Esophagus muscularis mucosa (tissue), 4 donors: ENCODE results near the gene DTD1. TPM values are rescaled to one million over a fixed set of nuclear protein-coding genes. Genes with fewer than 3 reads are reported as not detected.

Source experiments
- DNase-seq: peaks from one replicate; pipeline ENCODE4 v3.0.0-alpha.2; 2017; ENCODE audit errors: extremely low spot score
- H3K27ac ChIP-seq, 4 donors: fragments of 200-600 bp; sonication (generic); replicated peaks in 1 of 4; 1 replicate in 3 of 4; 2 replicates in 1 of 4; pipeline ENCODE4 v1.5.1; 2016 to 2019; ENCODE audit warnings: mild to moderate bottlenecking in 1 of 4
- H3K27me3 ChIP-seq, 4 donors: fragments of 200-600 bp; sonication (generic); one replicate each; pipeline versions ENCODE4 v1.5.1 to v1.6.0; 2016 to 2019
- H3K36me3 ChIP-seq, 4 donors: fragments of 200-600 bp; sonication (generic); one replicate each; pipeline ENCODE4 v1.5.1; 2016 to 2019
- H3K4me1 ChIP-seq, 4 donors: fragments of 200-600 bp; sonication (generic); one replicate each; pipeline ENCODE4 v1.5.1; 2016 to 2019
- H3K4me3 ChIP-seq, 4 donors: fragments of 200-600 bp; sonication (generic); 1 replicate in 2 of 4; 2 replicates in 2 of 4; pipeline ENCODE4 v1.5.1; 2016 to 2019; ENCODE audit warnings: mild to moderate bottlenecking in 4 of 4, moderate library complexity in 1 of 4
- H3K9me3 ChIP-seq, 4 donors: fragments of 200-600 bp; sonication (generic); 1 replicate in 3 of 4; 2 replicates in 1 of 4; pipeline ENCODE4 v1.5.1; 2016 to 2019
- EP300 ChIP-seq: sonication (generic); formaldehyde crosslinking; IDR thresholded peaks from one replicate; pipeline ENCODE4 v1.6.1; 2017; ENCODE audit warnings: antibody characterized with exemption
- POLR2A ChIP-seq: fragments of 450-650 bp; IDR thresholded peaks from one replicate; pipeline ENCODE4 v1.6.1; 2017; ENCODE audit warnings: antibody characterized with exemption, moderate library complexity, mild to moderate bottlenecking, low read depth
- POLR2AphosphoS5 ChIP-seq, 2 donors: sonication (generic); formaldehyde crosslinking; IDR thresholded peaks; one replicate each; pipeline ENCODE4 v1.6.1; 2017; ENCODE audit warnings: antibody characterized with exemption in 2 of 2
- WGBS: methylation state at CpG from one replicate; pipeline ENCODE4 v1.1.5; 2018; 5-methylcytosine and 5-hydroxymethylcytosine counted together
- intact Hi-C: fragments of 100-400 bp; cut with DNase I; formaldehyde crosslinking; loops from one replicate; pipeline ENCODE4 v1.15.1; 2023
- total RNA-seq, 4 donors: library from RNA; depleted of rRNA; stranded (reverse); fragments of >200 nt; gene quantifications; one replicate each; pipeline versions ENCODE4 v1.1.0 to v1.2.1, GENCODE V29; 2016
- TF ChIP-seq, protein P1 (sequence below), 3 experiments: fragments of 200-600 bp in 2 of 3; fragments of 450-650 bp in 1 of 3; sonication (generic) in 2 of 3; IDR thresholded peaks; one replicate each; pipeline ENCODE4 v1.5.1; 2017 to 2019; ENCODE audit warnings: antibody characterized with exemption in 3 of 3, mild to moderate bottlenecking in 2 of 3, moderate library complexity in 1 of 3

Gene DTD1
- total RNA-seq, 4 donors from 2014 or later: 15.1 to 20.0 (median 17.5) TPM

DNA sequence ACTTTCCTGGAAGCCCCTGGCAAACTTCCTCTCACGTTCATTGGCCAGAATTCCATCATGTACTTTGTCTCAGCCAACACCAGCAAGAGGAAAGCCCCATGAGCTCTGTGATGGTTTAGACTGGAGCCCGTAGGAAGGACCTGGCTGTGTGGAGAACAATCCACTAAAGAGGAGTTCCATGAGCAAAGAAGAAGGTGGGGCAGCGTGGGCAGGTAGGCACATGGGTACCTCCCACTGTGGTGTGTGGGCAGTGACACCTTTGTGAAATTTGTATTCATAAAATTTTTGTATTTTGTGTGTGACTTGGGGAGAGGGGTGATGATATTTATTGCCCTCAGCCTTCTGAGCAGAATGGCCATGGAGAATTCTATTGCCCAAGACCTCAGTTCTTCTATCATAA lies 136.2 kb downstream of the DTD1 start:
- no peak for DNase-seq
- H3K27ac ChIP-seq: no peak overlapping the region
- TF ChIP-seq EP300 (no peak), POLR2AphosphoS5 (IDR thresholded peaks at IDR 0.05) (no peak), POLR2A (no peak)
- TF ChIP-seq, protein P1, sequence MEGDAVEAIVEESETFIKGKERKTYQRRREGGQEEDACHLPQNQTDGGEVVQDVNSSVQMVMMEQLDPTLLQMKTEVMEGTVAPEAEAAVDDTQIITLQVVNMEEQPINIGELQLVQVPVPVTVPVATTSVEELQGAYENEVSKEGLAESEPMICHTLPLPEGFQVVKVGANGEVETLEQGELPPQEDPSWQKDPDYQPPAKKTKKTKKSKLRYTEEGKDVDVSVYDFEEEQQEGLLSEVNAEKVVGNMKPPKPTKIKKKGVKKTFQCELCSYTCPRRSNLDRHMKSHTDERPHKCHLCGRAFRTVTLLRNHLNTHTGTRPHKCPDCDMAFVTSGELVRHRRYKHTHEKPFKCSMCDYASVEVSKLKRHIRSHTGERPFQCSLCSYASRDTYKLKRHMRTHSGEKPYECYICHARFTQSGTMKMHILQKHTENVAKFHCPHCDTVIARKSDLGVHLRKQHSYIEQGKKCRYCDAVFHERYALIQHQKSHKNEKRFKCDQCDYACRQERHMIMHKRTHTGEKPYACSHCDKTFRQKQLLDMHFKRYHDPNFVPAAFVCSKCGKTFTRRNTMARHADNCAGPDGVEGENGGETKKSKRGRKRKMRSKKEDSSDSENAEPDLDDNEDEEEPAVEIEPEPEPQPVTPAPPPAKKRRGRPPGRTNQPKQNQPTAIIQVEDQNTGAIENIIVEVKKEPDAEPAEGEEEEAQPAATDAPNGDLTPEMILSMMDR (IDR thresholded peaks at IDR 0.05): no peak
- H3K9me3 ChIP-seq: peaks cover 0 to 6% (median 0%) of the 10 kb centered on the region in 4 donors
- H3K27me3 ChIP-seq: no peaks in the 10 kb centered on the region
- H3K4me1 ChIP-seq: no peaks in the 10 kb centered on the region
- 97% methylated on average over 3 of the region's 3 CpGs for WGBS
- H3K36me3 ChIP-seq: no peaks in the 10 kb centered on the region
- intact Hi-C loops: no loop called here
- no peak overlapping the region for H3K4me3 ChIP-seq

DNA sequence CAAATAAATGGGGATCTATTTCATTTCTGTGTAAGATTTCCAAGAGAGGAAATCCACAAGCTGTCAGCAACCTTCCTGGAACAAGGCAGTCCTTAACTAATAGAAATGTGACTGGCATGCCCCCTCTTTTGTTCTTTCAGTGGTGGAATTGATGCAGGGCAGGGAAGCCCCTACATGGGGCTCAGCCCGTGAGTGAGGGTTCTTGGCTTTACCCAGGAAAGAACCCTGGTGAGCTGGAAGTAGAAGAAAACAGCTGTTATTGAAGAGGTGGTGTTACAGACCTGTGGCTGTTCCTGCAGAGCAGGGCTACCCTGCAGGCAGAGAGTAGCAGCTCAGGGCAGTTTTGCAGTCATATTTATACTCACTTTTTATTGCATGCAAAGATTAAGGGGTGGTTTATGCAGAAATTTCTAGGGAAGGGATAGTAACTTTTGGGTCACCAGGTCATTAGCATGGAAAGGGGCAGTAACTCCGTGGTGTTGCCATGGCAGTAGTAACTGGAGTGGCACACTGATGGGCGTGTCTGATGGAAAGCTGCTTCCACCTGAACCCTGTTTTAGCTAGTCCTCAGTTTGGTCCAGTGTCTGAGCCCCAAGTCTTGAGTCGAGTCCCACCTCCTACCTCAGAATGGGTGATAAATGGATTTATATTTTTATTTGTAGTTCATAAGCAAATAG lies 137.1 kb downstream of the DTD1 start:
- Histone ChIP-seq H3K4me1 (no peaks in the 10 kb centered on the region), H3K27me3 (no peaks in the 10 kb centered on the region), H3K9me3 (peaks cover 0 to 6% (median 0%) of the 10 kb centered on the region in 4 donors), H3K27ac (no peak overlapping the region), H3K36me3 (no peaks in the 10 kb centered on the region), H3K4me3 (no peak overlapping the region)
- TF ChIP-seq, protein P1 (IDR thresholded peaks at IDR 0.05): no peak
- TF ChIP-seq POLR2A (no peak), EP300 (no peak), POLR2AphosphoS5 (IDR thresholded peaks at IDR 0.05) (no peak)
- WGBS: 76% methylated on average over 4 of the region's 4 CpGs
- intact Hi-C loops: no loop called here
- DNase-seq: no peak

DNA sequence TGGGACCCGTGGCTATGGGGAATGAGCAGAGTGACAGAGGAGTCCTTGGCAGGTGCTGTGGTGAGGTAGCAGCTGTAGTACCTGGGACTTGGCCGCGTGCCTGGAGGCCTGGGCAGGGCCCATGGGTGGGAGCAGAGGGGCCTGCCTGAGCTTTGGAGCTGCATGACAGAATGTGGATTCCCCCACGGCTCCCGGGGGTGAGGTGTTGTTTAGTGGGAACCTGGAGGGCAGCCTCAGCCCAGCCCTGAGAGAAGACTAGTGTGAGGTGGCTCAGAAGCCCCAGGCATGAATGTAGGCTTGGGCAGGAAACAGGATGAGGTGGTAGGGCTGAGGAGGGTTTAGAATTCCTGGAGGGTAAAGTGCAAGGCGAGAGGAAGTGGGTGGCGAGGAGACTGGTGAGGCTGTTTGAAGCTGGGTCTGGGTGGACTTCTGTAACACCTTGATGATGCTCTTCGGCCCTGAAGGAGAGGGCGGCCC lies 139.2 kb downstream of the DTD1 start:
- WGBS: 87% methylated on average over 8 of the region's 9 CpGs
- Histone ChIP-seq H3K4me1 (no peaks in the 10 kb centered on the region), H3K27ac (no peak overlapping the region), H3K27me3 (no peaks in the 10 kb centered on the region), H3K36me3 (no peaks in the 10 kb centered on the region), H3K9me3 (no peaks in the 10 kb centered on the region), H3K4me3 (no peak overlapping the region)
- intact Hi-C loops: no loop called here
- no peak for DNase-seq
- TF ChIP-seq POLR2A (no peak), EP300 (no peak), POLR2AphosphoS5 (IDR thresholded peaks at IDR 0.05) (no peak)
- TF ChIP-seq, protein P1 (IDR thresholded peaks at IDR 0.05): no peak

DNA sequence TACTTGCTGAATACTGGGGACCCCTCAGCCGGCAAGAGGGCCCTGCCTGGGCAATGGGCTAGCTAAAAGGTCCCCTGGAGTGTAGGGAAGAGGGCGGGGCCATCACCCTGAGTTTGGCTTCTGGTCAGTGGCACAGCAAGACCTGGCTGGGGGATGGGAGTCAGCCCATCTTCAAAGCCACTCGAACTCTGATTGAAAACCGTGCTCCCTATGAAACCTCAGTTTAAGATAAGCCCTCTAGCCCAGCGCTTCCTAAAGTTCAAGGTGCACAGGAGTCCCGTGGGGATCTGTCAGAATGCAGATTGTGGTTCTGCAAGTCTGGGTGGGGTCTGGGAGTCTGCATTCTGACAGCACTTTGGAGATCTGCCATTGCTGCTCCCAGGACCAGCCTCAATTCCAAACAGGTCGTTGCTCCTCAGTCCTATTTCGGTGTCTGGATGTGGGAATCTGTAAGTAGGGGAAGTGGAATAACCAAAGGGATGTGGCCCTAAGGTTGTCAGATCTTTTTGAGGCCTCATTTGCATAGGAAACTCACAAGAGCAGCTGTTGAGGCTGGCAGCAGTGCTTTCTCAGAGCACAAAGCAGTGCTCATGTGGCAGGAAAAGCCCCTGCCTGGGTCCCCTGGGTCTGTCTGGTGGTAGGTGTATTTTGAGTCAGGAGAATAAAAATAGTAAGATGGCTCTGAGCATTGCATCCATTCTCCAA lies 140.5 kb downstream of the DTD1 start:
- WGBS: 63% methylated on average over 8 of the region's 8 CpGs
- intact Hi-C loops: no loop called here
- no peak for DNase-seq

DNA sequence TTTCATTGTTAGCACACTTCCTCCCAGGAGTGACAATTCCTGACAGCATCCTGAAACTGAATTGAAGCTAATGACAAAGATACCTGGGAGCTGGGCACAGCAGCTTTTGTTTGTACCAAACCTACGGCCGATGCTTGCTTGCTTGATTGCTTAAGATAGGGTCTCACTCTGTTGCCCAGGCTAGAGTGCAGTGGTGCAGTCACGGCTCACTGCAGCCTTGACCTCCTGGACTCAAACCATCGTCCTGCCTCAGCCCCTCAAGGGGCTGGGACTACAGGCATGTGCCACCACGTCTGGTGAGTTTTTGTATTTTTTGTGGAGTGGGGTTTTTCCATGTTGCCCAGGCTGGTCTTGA lies 141.0 kb downstream of the DTD1 start:
- Histone ChIP-seq H3K9me3 (no peaks in the 10 kb centered on the region), H3K36me3 (no peaks in the 10 kb centered on the region), H3K27me3 (no peaks in the 10 kb centered on the region), H3K4me1 (no peaks in the 10 kb centered on the region), H3K4me3 (no peak overlapping the region), H3K27ac (no peak overlapping the region)
- WGBS: 90% methylated on average over 5 of the region's 5 CpGs
- no peak for DNase-seq
- intact Hi-C loops: no loop called here
- TF ChIP-seq EP300 (no peak), POLR2AphosphoS5 (IDR thresholded peaks at IDR 0.05) (no peak), POLR2A (no peak)
- TF ChIP-seq, protein P1 (IDR thresholded peaks at IDR 0.05): no peak

More for the DNA sequence above, 140.5 kb downstream of the DTD1 start:
- no peak overlapping the region for H3K27ac ChIP-seq
- no peaks in the 10 kb centered on the region for H3K27me3 ChIP-seq
- no peaks in the 10 kb centered on the region for H3K4me1 ChIP-seq
- H3K36me3 ChIP-seq: no peaks in the 10 kb centered on the region
- H3K4me3 ChIP-seq: no peak overlapping the region
- no peak for TF ChIP-seq POLR2A
- no peaks in the 10 kb centered on the region for H3K9me3 ChIP-seq
